Right hindlimb (tissue), 1 donor: ENCODE measurements around the gene PPM1E.
A peak's percentile ranks its signal among the peaks of the same experiment; 100 is the strongest.
"Not testable (repeated sequence)": the region's sequence is repeated elsewhere in the genome, so short reads cannot be mapped to it uniquely, and the experiment has no call there.

Experiments used
- DNase-seq: peaks from one replicate; pipeline ENCODE4 v3.0.0-alpha.2; 2018

PPM1E gene

GRCh38 chr17:58755577-58756245 is at the start of gene PPM1E:
PPM1E (plus strand) TSS chr17:58755854.
- DNase-seq = peak; percentile 80

- DNase-seq = no peak
These were observed 49.1 kb upstream of the PPM1E start for GRCh38 chr17:58706351-58707140.

GRCh38 chr17:58710948-58711552 is 44.6 kb upstream of the PPM1E start:
- DNase-seq = no peak

GRCh38 chr17:58722274-58722673 is 33.4 kb upstream of the PPM1E start:
- no peak for DNase-seq

GRCh38 chr17:58722696-58723095 is 33.0 kb upstream of the PPM1E start:
- DNase-seq = no peak

DNA sequence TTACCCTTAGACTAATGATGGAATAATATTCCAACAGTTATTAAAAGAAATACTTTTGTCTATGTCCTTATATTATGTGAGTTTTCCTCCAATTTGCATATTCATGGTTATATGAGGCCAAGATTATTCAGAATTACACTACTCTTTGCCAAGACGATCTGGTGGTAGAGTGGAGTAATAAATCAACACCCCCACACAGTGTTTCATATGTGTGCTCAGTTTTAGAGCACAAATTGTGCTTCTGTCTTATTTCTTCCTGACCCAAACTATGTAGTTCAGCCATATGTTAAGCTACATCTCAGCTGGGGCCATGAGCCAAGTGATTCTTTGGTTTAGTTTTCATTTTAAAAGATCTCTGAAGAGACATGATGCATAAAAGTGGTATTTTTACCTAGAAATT is 26.9 kb upstream of the PPM1E start:
- DNase-seq = no peak

DNA sequence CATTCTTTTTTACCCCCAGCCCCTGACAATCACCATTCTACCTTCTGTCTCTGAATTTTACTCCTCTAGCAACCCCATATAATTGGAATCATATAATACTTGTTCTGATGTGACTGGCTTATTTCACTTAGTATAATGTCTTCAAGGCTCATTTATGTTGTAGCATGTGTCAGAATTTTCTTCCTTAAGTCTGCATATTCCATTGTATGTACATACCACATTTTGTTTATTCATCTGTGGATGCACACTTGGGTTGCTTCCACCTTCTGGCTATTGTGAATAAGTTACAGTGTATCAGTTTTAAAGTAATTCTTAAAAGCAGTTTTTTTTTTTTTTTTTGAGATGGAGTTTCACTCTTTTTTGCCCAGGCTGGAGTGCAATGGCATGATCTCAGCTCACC is 24.7 kb upstream of the PPM1E start:
- no peak for DNase-seq

DNA sequence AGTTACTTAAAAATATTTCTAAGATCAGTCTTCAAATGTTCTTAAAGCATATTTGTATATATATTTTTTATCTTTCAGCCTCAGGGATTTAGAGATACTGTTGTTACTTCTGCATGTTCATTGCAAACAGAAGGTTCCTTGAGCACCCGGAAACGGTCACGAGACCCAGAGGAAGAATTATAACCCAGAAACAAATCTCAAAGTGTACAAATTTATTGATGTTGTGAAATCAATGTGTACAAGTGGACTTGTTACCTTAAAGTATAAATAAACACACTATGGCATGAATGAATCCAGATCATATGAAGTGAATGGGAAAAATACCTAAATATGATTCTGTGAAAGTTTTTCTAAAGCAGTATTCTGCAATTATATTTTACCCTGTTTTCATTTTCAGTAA is 21.6 kb upstream of the PPM1E start:
- DNase-seq = no peak

- DNase-seq = no peak
These were observed 20.8 kb upstream of the PPM1E start for GRCh38 chr17:58734811-58735210.

DNA sequence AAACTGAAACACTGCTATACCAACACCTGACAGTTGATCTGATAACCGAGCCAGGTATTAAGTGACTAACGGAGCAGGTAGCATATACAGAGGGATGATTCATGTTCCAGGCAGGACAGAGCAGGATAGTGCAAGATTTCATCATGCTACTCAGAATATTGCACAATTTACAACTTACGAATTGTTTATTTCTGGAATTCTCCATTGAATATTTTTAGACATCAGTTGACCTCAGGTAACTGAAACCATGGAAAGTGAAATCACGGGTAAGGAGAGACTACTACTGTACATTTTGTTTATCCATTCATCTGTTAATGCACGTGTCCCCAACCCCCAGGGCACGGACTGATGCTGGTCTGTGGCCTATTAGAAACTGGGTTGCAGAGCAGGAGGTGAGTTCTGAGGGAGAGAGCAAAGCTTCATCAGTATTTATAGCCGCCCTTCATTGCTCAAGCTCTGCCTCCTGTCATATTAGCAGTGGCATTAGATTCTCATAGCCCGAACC is 14.5 kb upstream of the PPM1E start:
- DNase-seq = no peak

GRCh38 chr17:58747674-58748073 is 8.0 kb upstream of the PPM1E start:
- DNase-seq = no peak

DNA sequence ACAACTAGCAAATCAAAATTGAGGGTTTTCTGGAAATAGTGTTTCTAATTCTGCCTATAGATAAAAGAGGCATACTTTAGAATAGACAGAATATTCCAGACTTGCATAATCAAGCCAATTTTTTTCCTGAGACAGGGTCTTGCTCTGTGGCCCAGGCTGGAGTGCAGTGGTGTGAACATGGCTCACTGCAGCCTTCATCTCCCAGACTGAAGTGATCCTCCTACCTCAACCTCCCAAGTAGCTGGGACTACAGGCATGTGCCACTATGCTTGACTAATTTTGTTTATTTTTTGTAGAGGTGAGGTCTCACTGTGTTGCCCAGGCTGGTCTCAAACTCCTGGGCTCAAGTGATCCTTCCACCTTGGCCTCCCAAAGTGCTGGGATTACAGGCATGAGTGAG is 6.0 kb upstream of the PPM1E start:
- DNase-seq = not testable (repeated sequence)

DNA sequence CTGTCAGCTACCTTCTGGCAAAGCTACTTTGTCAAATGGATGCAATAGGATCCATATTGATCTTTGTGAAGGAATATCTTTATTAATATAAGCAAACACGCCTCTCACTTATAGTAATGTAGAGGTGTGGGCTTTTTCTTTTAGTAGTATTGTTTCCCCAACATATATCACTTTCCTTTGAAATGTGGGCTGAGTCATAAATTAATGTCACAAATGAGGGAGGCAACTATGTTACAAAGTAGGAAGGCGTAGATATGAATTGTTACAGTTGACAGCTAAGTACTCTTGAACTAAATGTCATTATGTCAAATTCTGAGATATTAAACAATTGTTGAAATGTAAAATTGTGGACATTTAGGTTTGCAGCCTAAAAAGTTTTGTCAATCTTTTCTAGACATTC is 2.6 kb upstream of the PPM1E start:
- DNase-seq = no peak

- no peak for DNase-seq
These were observed 431 bp upstream of the PPM1E start for GRCh38 chr17:58755269-58755576.

DNA sequence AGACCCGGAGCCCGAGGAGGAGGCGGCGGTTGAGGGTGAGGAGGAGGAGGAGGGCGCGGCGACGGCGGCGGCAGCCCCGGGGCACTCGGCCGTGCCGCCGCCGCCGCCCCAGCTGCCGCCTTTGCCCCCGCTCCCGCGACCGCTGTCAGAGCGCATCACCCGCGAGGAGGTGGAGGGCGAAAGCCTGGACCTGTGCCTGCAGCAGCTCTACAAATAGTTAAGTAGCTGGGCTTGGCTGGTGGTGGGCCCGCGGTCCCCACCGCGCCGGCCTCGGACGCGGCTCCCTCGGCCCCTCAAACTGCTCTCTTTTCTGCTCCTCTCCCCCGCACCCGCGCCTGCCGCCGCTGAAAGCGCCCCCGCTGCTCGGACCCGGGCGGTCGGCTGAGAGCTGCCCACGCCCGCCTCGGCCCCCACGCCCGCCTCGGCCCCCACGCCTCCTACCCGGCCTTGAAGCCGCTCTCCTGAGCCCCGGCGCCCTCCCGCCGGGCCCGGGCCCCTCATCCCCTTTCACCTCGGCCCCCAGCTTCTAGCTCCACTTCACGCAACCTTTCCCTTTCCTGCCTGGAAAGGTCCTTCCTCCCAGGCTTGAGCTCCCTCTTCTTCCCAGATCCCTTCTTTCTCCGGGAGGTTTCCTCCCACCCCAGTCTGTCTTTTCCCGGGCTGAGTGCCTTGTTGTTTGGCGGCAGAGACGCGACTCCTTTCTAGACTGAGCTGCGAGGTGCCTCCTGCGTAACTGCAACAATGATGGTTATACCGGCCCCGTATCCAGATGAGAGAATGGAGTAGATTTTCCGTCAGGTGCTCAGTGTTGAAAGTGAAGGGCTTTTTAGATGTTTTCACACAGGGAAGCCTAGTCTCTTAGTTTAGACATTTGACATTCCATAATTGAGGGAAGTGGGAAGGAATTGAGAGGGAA is 850 bp downstream of the PPM1E start:
- DNase-seq = peak; percentile 35

DNA sequence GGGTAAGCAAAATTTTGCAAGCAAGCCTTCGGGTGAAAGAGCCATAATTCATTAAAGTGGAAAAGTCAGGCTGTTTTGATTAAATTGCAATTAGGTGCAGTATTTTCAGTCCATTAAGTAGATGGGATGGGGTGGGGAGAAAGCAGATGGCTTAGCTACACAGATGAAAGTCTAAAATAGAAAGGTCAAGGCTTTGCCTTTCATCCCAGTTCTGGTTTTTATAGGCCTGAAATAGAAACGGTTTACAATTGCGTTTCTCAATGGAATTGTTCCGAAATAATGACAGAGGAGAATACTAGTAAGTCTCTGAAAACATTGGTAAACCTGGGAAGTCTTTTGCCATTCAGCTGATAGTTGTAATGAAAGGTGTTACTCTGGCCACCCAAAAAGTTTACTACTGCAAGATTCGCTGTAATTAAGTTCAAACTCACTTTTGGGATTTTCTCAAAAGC is 1.5 kb downstream of the PPM1E start:
- DNase-seq = no peak

- no peak for DNase-seq
These were observed 3.2 kb downstream of the PPM1E start for GRCh38 chr17:58758890-58759289.

DNA sequence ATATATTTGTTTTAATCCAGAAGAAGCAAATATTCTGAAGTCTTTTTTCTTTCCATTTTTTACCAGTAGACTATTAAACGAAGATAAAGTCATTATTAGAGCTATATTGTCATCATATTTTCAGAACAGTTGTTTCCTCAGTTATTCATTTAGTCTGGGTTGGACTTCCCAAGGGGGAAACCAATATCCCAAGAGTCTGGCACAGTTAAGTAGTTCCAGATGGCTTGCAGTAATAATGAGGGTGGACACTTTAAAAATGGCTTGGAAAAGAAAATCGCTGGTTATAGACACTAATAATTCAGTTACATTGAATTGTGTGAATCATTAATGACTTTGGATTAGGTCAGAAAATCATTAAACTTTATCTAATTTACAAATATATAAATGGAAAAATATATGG is 3.9 kb downstream of the PPM1E start:
- no peak for DNase-seq

DNA sequence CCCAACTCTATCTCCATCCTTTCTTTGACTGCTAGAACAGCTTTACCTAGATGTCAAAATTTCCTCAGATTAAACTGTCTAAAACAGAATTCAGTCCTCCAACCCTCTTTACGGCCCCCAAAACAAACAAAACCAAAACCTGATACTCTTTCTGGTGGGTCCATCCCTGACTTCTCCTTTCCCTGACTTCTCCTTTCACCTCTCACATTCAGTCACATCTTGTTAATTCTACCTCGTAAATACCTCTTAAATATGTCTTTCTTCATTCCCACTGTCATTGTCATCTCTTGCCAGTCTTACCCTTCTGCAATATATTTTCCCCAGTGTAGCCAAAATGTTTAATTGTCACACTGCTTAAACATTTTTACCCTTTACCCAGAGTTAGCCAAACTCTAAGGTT is 4.6 kb downstream of the PPM1E start:
- no peak for DNase-seq

- DNase-seq = no peak
These were observed 7.6 kb downstream of the PPM1E start for GRCh38 chr17:58763263-58763662.

DNA sequence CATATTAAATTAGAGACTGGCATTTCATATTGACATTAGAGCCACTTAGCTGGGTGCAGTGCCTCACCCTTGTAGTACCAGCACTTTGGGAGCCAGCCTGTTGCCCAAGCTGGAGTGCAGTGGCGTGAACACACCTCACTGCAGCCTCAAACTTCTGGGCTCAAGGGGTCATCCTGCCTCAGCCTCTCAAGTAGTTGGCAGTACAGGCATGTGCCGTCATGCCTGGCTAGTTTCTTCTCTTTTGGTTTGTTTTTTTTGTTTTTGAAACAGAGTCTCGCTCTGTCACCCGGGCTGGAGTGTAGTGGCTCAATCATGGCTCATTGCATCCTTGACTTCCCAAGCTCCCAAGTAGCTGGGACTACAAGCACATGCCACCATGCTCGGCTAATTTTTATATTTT is 8.7 kb downstream of the PPM1E start:
- DNase-seq = no peak

- DNase-seq = not testable (repeated sequence)
These were observed 22.8 kb downstream of the PPM1E start for GRCh38 chr17:58778482-58778881.

DNA sequence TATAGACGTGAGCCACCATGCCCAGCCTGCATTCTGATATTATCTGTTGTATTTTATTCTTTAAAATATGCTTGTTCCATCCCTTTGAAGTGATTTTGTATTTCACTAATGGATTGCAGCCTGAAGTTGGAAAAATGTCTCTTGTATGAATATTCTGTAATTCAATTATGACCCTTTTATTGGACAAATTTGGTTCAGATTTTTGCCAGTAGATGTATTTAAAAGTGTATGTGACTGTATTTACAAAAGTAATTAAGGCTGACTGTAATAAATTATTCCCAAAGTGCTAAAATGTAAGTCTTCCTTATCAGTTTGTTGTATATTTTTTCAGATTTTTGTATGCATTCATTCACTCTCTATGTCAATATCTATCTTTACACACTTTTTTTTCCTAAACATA is 23.8 kb downstream of the PPM1E start:
- DNase-seq = no peak
